HT-29 (cell line): ENCODE measurements around the gene TFCP2L1. TPM values are rescaled to one million over a fixed set of nuclear protein-coding genes. Genes with fewer than 3 reads are reported as not detected.

Source experiments
- DNase-seq: peaks from one replicate; pipeline ENCODE4 v3.0.0-alpha.2; 2015; ENCODE audit warnings: low spot score
- total RNA-seq: library from RNA; depleted of rRNA; stranded (reverse); fragments of >200 nt; shearing (Covaris generic); gene quantifications from 2 replicates; pipeline ENCODE4 v1.2.3, GENCODE V29; 2014

The TFCP2L1 gene
- total RNA-seq, 1 experiment from 2014 or later: 0.05 TPM

- peak; percentile 44 for DNase-seq
Observed at GRCh38 chr2:121297217-121297830, 12.3 kb upstream of the TFCP2L1 start.

GRCh38 chr2:121295911-121296650 lies 11.1 kb upstream of the TFCP2L1 start:
- DNase-seq: no peak

- DNase-seq: no peak
Observed at GRCh38 chr2:121294881-121295840, 10.2 kb upstream of the TFCP2L1 start.

- no peak for DNase-seq
Observed at GRCh38 chr2:121293450-121294325, 8.7 kb upstream of the TFCP2L1 start.

GRCh38 chr2:121291251-121291580 lies 6.2 kb upstream of the TFCP2L1 start:
- no peak for DNase-seq

GRCh38 chr2:121289271-121289670 lies 4.3 kb upstream of the TFCP2L1 start:
- DNase-seq: no peak

- no peak for DNase-seq
Observed at GRCh38 chr2:121288454-121289231, 3.6 kb upstream of the TFCP2L1 start.

GRCh38 chr2:121287956-121288355 lies 3.0 kb upstream of the TFCP2L1 start:
- DNase-seq: no peak

- DNase-seq: no peak
Observed at GRCh38 chr2:121287146-121287798, 2.3 kb upstream of the TFCP2L1 start.

- DNase-seq: no peak
Observed at GRCh38 chr2:121286506-121286905, 1.5 kb upstream of the TFCP2L1 start.

- no peak for DNase-seq
Observed at GRCh38 chr2:121285926-121286325, 924 bp upstream of the TFCP2L1 start.

GRCh38 chr2:121283670-121284462 lies 1.1 kb downstream of the TFCP2L1 start:
- DNase-seq: no peak

- DNase-seq: peak; percentile 18
Observed at GRCh38 chr2:121282800-121283385, 2.1 kb downstream of the TFCP2L1 start.

- DNase-seq: no peak
Observed at GRCh38 chr2:121281694-121282093, 3.3 kb downstream of the TFCP2L1 start.

- DNase-seq: no peak
Observed at GRCh38 chr2:121281107-121281506, 3.9 kb downstream of the TFCP2L1 start.

GRCh38 chr2:121279476-121280220 lies 5.4 kb downstream of the TFCP2L1 start:
- DNase-seq: no peak

- DNase-seq: no peak
Observed at GRCh38 chr2:121276341-121276740, 8.7 kb downstream of the TFCP2L1 start.

- DNase-seq: no peak
Observed at GRCh38 chr2:121273116-121273515, 11.9 kb downstream of the TFCP2L1 start.
